ENCODE measurements around the gene RPL32. TPM values are rescaled to one million over a fixed set of nuclear protein-coding genes. Genes with fewer than 3 reads are reported as not detected.

RPL32 gene
- total RNA-seq, 4 donors from 2014 or later, result 373 to 937 (median 550) TPM

GRCh38 chr3:12818273-12818672, 23.1 kb downstream of the RPL32 start:
- Histone ChIP-seq H3K27ac (no peak overlapping the region), H3K4me1 (no peaks in the 10 kb centered on the region), H3K9me3 (no peaks in the 10 kb centered on the region), H3K36me3 (no peaks in the 10 kb centered on the region), H3K27me3 (no peaks in the 10 kb centered on the region), H3K4me3 (no peak overlapping the region)
- in situ Hi-C loops (cut with MboI; ENCODE audit: low pct_ligation_motif_present in 1 of 4, low pct_unique_long_range_greater_than_20kb in 1 of 4, low sequenced_read_pairs in 3 of 4), result no loop called here
- DNase-seq, result no peak
- intact Hi-C loops (cut with DNase I; ENCODE audit: low total_unique reads), result no loop called here
- WGBS, 2 donors (ENCODE audit: low coverage in 1 of 2), result 88% methylated on average over 8 of the region's 8 CpGs; no CpG with 5 or more reads in 1 of the 2 donors
- TF ChIP-seq EP300 (IDR thresholded peaks at IDR 0.05; ENCODE audit: low read depth), result no peak
- no peak for TF ChIP-seq CTCF (IDR thresholded peaks at IDR 0.05)
- no peak for TF ChIP-seq POLR2AphosphoS5 (IDR thresholded peaks at IDR 0.05)
- TF ChIP-seq POLR2A (IDR thresholded peaks at IDR 0.05), result no peak

GRCh38 chr3:12817343-12817710, 24.0 kb downstream of the RPL32 start:
- H3K27ac ChIP-seq, result no peak overlapping the region
- intact Hi-C loops (cut with DNase I; ENCODE audit: low total_unique reads) (no loop called here), in situ Hi-C loops (cut with MboI; ENCODE audit: low pct_ligation_motif_present in 1 of 4, low pct_unique_long_range_greater_than_20kb in 1 of 4, low sequenced_read_pairs in 3 of 4) (no loop called here)
- 39% methylated on average over 5 of the region's 16 CpGs; no CpG with 5 or more reads in 1 of the 2 donors for WGBS, 2 donors (ENCODE audit: low coverage in 1 of 2)
- H3K9me3 ChIP-seq, result no peaks in the 10 kb centered on the region
- no peak overlapping the region for H3K4me3 ChIP-seq
- H3K27me3 ChIP-seq, result no peaks in the 10 kb centered on the region
- no peak for TF ChIP-seq POLR2AphosphoS5 (IDR thresholded peaks at IDR 0.05)
- no peak for TF ChIP-seq POLR2A (IDR thresholded peaks at IDR 0.05)
- TF ChIP-seq EP300 (IDR thresholded peaks at IDR 0.05; ENCODE audit: low read depth), result no peak
- TF ChIP-seq CTCF (IDR thresholded peaks at IDR 0.05), result no peak
- DNase-seq, result no peak
- no peaks in the 10 kb centered on the region for H3K36me3 ChIP-seq
- no peaks in the 10 kb centered on the region for H3K4me1 ChIP-seq

- no peak overlapping the region for H3K4me3 ChIP-seq
- no peaks in the 10 kb centered on the region for H3K9me3 ChIP-seq
- intact Hi-C loops (cut with DNase I; ENCODE audit: low total_unique reads) (no loop called here), in situ Hi-C loops (cut with MboI; ENCODE audit: low pct_ligation_motif_present in 1 of 4, low pct_unique_long_range_greater_than_20kb in 1 of 4, low sequenced_read_pairs in 3 of 4) (no loop called here)
- no peaks in the 10 kb centered on the region for H3K36me3 ChIP-seq
- H3K27ac ChIP-seq, result no peak overlapping the region
- no peak for DNase-seq
- H3K4me1 ChIP-seq, result no peaks in the 10 kb centered on the region
- 97% methylated on average over 21 of the region's 34 CpGs; no CpG with 5 or more reads in 1 of the 2 donors for WGBS, 2 donors (ENCODE audit: low coverage in 1 of 2)
- no peaks in the 10 kb centered on the region for H3K27me3 ChIP-seq
- no peak for TF ChIP-seq CTCF (IDR thresholded peaks at IDR 0.05)
- no peak for TF ChIP-seq EP300 (IDR thresholded peaks at IDR 0.05; ENCODE audit: low read depth)
- no peak for TF ChIP-seq POLR2A (IDR thresholded peaks at IDR 0.05)
- no peak for TF ChIP-seq POLR2AphosphoS5 (IDR thresholded peaks at IDR 0.05)
These were observed 24.6 kb downstream of the RPL32 start for GRCh38 chr3:12816521-12817342.

GRCh38 chr3:12815719-12816118, 25.6 kb downstream of the RPL32 start:
- Histone ChIP-seq H3K27ac (no peak overlapping the region), H3K9me3 (no peaks in the 10 kb centered on the region), H3K4me3 (no peak overlapping the region), H3K36me3 (no peaks in the 10 kb centered on the region), H3K4me1 (peaks cover 0 to 6% (median 2%) of the 10 kb centered on the region in 4 donors), H3K27me3 (no peaks in the 10 kb centered on the region)
- intact Hi-C loops (cut with DNase I; ENCODE audit: low total_unique reads) (no loop called here), in situ Hi-C loops (cut with MboI; ENCODE audit: low pct_ligation_motif_present in 1 of 4, low pct_unique_long_range_greater_than_20kb in 1 of 4, low sequenced_read_pairs in 3 of 4) (no loop called here)
- WGBS, 2 donors (ENCODE audit: low coverage in 1 of 2), result 91% methylated on average over 7 of the region's 9 CpGs; no CpG with 5 or more reads in 1 of the 2 donors
- no peak for TF ChIP-seq POLR2A (IDR thresholded peaks at IDR 0.05)
- no peak for TF ChIP-seq EP300 (IDR thresholded peaks at IDR 0.05; ENCODE audit: low read depth)
- no peak for TF ChIP-seq CTCF (IDR thresholded peaks at IDR 0.05)
- TF ChIP-seq POLR2AphosphoS5 (IDR thresholded peaks at IDR 0.05), result no peak
- DNase-seq, result no peak
